Esophagus squamous epithelium (tissue), 4 donors: ENCODE data around the gene PIK3R5.

Source experiments
- POLR2A ChIP-seq, 4 donors: fragments of 450-650 bp; IDR thresholded peaks; one replicate each; pipeline ENCODE4 v1.6.1; 2017; ENCODE audit warnings: antibody characterized with exemption in 4 of 4, mild to moderate bottlenecking in 4 of 4, moderate library complexity in 3 of 4
- TF ChIP-seq, protein P1 (sequence below), 6 experiments: fragments of 450-650 bp in 4 of 6; fragments of 200-600 bp in 2 of 6; sonication (generic) in 2 of 6; IDR thresholded peaks; one replicate each; pipeline ENCODE4 v1.5.1; 2016 to 2019; ENCODE audit warnings: antibody characterized with exemption in 6 of 6, mild to moderate bottlenecking in 4 of 6, moderate library complexity in 4 of 6

DNA sequence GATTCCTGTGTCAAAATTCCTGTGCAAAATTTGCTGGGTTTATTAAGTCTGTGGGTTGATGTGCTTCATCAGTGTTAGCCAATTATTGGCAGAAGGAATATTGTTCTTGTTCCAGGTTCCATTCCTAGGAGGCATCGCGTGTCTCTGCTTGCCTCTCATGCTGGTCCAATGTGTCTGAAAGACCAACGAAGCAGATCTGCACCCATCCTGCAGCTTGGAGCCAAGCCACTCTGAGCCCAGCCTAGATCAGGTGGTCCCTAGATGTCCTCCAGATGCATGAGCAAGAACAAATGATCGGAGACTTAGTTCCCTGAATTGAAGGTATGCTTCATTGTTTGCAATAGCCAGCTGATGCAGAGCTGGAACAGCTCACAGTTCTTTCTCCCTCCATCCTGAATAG lies 87.5 kb downstream of the PIK3R5 start:
- TF ChIP-seq, protein P1, sequence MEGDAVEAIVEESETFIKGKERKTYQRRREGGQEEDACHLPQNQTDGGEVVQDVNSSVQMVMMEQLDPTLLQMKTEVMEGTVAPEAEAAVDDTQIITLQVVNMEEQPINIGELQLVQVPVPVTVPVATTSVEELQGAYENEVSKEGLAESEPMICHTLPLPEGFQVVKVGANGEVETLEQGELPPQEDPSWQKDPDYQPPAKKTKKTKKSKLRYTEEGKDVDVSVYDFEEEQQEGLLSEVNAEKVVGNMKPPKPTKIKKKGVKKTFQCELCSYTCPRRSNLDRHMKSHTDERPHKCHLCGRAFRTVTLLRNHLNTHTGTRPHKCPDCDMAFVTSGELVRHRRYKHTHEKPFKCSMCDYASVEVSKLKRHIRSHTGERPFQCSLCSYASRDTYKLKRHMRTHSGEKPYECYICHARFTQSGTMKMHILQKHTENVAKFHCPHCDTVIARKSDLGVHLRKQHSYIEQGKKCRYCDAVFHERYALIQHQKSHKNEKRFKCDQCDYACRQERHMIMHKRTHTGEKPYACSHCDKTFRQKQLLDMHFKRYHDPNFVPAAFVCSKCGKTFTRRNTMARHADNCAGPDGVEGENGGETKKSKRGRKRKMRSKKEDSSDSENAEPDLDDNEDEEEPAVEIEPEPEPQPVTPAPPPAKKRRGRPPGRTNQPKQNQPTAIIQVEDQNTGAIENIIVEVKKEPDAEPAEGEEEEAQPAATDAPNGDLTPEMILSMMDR (IDR thresholded peaks at IDR 0.05) = no peak
- no peak for TF ChIP-seq POLR2A (IDR thresholded peaks at IDR 0.05)
